CD14-positive monocyte (primary cell): ENCODE measurements around the gene DPP10. TPM values are rescaled to one million over a fixed set of nuclear protein-coding genes. Genes with fewer than 3 reads are reported as not detected.

Source experiments
- DNase-seq, 3 donors: peaks; one replicate each; pipeline ENCODE4 v3.0.0-alpha.2; 2011 to 2022
- H2AFZ ChIP-seq: 2 replicates; pipeline ENCODE4 v1.6.0; 2012; ENCODE audit warnings: mild to moderate bottlenecking, low read depth, low read length, inconsistent platforms; ENCODE audit not compliant: insufficient read depth, poor library complexity, severe bottlenecking
- H3K27ac ChIP-seq, 2 donors: 1 replicate in 1 of 2; 2 replicates in 1 of 2; pipeline ENCODE4 v1.5.1; 2012 to 2013; ENCODE audit warnings: low read length in 2 of 2, control low read depth in 1 of 2, inconsistent platforms in 1 of 2, low read depth in 1 of 2, mild to moderate bottlenecking in 1 of 2
- H3K27me3 ChIP-seq, 2 donors: one replicate each; pipeline versions ENCODE4 v1.6.0 to v1.6.1; 2011 to 2013; ENCODE audit warnings: low read length in 2 of 2; ENCODE audit not compliant: control insufficient read depth in 2 of 2, insufficient read depth in 2 of 2
- H3K36me3 ChIP-seq, 2 donors: replicated peaks in 1 of 2; 1 replicate in 1 of 2; 2 replicates in 1 of 2; pipeline versions ENCODE4 v1.5.1 to v1.6.1; 2012 to 2013; ENCODE audit warnings: low read length in 2 of 2, control low read depth in 1 of 2, inconsistent platforms in 1 of 2, mild to moderate bottlenecking in 1 of 2; ENCODE audit not compliant: insufficient read depth in 2 of 2, control insufficient read depth in 1 of 2
- H3K4me1 ChIP-seq, 2 donors: 1 replicate in 1 of 2; 2 replicates in 1 of 2; pipeline versions ENCODE4 v1.5.1 to v1.6.1; 2012 to 2013; ENCODE audit warnings: low read length in 2 of 2, control low read depth in 1 of 2, inconsistent platforms in 1 of 2, mild to moderate bottlenecking in 1 of 2, moderate library complexity in 1 of 2; ENCODE audit not compliant: insufficient read depth in 2 of 2, control insufficient read depth in 1 of 2
- H3K4me2 ChIP-seq: replicated peaks from 2 replicates; pipeline ENCODE3; 2012; ENCODE audit warnings: low read length, moderate library complexity, mild to moderate bottlenecking; ENCODE audit not compliant: poor library complexity, severe bottlenecking; ENCODE audit errors: extremely low read depth
- H3K4me3 ChIP-seq, 3 experiments: fragments of 200-600 bp in 1 of 3; sonication (generic) in 1 of 3; replicated peaks in 1 of 3; 1 replicate in 2 of 3; 2 replicates in 1 of 3; pipeline ENCODE4 v1.5.1; 2011 to 2013; ENCODE audit warnings: low read length in 3 of 3, mild to moderate bottlenecking in 3 of 3, control low read depth in 2 of 3, low read depth in 2 of 3, inconsistent platforms in 1 of 3, moderate library complexity in 1 of 3
- H3K79me2 ChIP-seq: 2 replicates; pipeline ENCODE4 v1.6.0; 2012; ENCODE audit warnings: mild to moderate bottlenecking, control low read depth, inconsistent platforms, low read length, moderate library complexity; ENCODE audit not compliant: insufficient read depth
- H3K9ac ChIP-seq: 2 replicates; pipeline ENCODE4 v1.6.0; 2017; ENCODE audit warnings: low read length, mild to moderate bottlenecking; ENCODE audit not compliant: insufficient read depth, poor library complexity, severe bottlenecking
- H3K9me3 ChIP-seq, 2 donors: replicated peaks in 1 of 2; 1 replicate in 1 of 2; 2 replicates in 1 of 2; pipeline versions ENCODE4 v1.5.1 to v1.6.1; 2012 to 2013; ENCODE audit warnings: low read length in 2 of 2, control low read depth in 1 of 2; ENCODE audit not compliant: control insufficient read depth in 1 of 2, insufficient read depth in 1 of 2
- H4K20me1 ChIP-seq: 2 replicates; pipeline ENCODE4 v1.6.0; 2012; ENCODE audit warnings: mild to moderate bottlenecking, low read length, control low read depth, moderate library complexity; ENCODE audit not compliant: insufficient read depth
- H3K27ac Mint-ChIP-seq, 7 donors: one replicate each; pipeline ENCODE4 v1.8.0; 2020; ENCODE audit warnings: mild to moderate bottlenecking in 7 of 7, mixed read lengths in 7 of 7, moderate library complexity in 6 of 7, inconsistent platforms in 2 of 7
- H3K27me3 Mint-ChIP-seq, 3 donors: one replicate each; pipeline ENCODE4 v1.8.0; 2021 to 2022; ENCODE audit warnings: low read depth in 3 of 3, mild to moderate bottlenecking in 3 of 3, mixed read lengths in 3 of 3, moderate library complexity in 3 of 3, inconsistent platforms in 1 of 3
- H3K36me3 Mint-ChIP-seq, 2 donors: one replicate each; pipeline ENCODE4 v1.8.0; 2020; ENCODE audit warnings: mixed read lengths in 2 of 2, inconsistent platforms in 1 of 2, mild to moderate bottlenecking in 1 of 2
- H3K4me1 Mint-ChIP-seq: one replicate; pipeline ENCODE4 v1.8.0; 2020; ENCODE audit warnings: mild to moderate bottlenecking, mixed read lengths
- H3K4me3 Mint-ChIP-seq, 2 donors: one replicate each; pipeline ENCODE4 v1.8.0; 2020; ENCODE audit warnings: mild to moderate bottlenecking in 2 of 2, mixed read lengths in 2 of 2, moderate library complexity in 1 of 2
- H3K9me3 Mint-ChIP-seq, 7 donors: one replicate each; pipeline ENCODE4 v1.8.0; 2020 to 2022; ENCODE audit warnings: mixed read lengths in 7 of 7, mild to moderate bottlenecking in 6 of 7, moderate library complexity in 6 of 7, inconsistent platforms in 2 of 7
- CTCF ChIP-seq: fragments of 200-600 bp; IDR thresholded peaks from one replicate; pipeline ENCODE4 v1.8.0; 2022; ENCODE audit warnings: antibody characterized with exemption, mild to moderate bottlenecking
- WGBS: methylation state at CpG from one replicate; pipeline ENCODE4 v1.1.5; 2013; ENCODE audit warnings: missing lambda C conversion rate; ENCODE audit not compliant: insufficient coverage; 5-methylcytosine and 5-hydroxymethylcytosine counted together
- intact Hi-C, 2 donors: fragments of 100-400 bp; cut with micrococcal nuclease; formaldehyde crosslinking; loops; one replicate each; pipeline versions ENCODE4 v1.15.0 to v1.15.1; 2023
- polyA plus RNA-seq, 3 donors: library from polyadenylated mRNA; depleted of rRNA in 1 of 3; unstranded in 2 of 3; stranded (reverse) in 1 of 3; fragments of 300-500 nt in 2 of 3; fragments of >200 nt in 1 of 3; fragmentation: Illumina TruSeq in 2 of 3; gene quantifications; 1 replicate in 2 of 3; 2 replicates in 1 of 3; pipeline ENCODE4 v1.2.3, GENCODE V29; 2012 to 2021

Gene DPP10
- polyA plus RNA-seq, 3 donors: not detected

GRCh38 chr2:115774361-115774760 is 1331.9 kb downstream of the DPP10 start:
- H3K4me1 Mint-ChIP-seq: no peaks in the 10 kb centered on the region
- H3K9me3 Mint-ChIP-seq: peaks cover 0 to 3% (median 0%) of the 10 kb centered on the region in 7 donors
- no peaks in the 10 kb centered on the region for H3K27me3 ChIP-seq
- H3K4me3 ChIP-seq: no peak overlapping the region
- no peak for DNase-seq
- no peak overlapping the region for H3K4me3 Mint-ChIP-seq
- no peak overlapping the region for H3K4me2 ChIP-seq
- no peaks in the 10 kb centered on the region for H3K36me3 ChIP-seq
- H4K20me1 ChIP-seq: no peaks in the 10 kb centered on the region
- H3K4me1 ChIP-seq: no peaks in the 10 kb centered on the region
- intact Hi-C loops: no loop called here
- H3K79me2 ChIP-seq: no peaks in the 10 kb centered on the region
- H3K9ac ChIP-seq: no peak overlapping the region
- no peak overlapping the region for H2AFZ ChIP-seq
- no peak overlapping the region for H3K27ac ChIP-seq
- H3K36me3 Mint-ChIP-seq: no peaks in the 10 kb centered on the region
- H3K27ac Mint-ChIP-seq: no peak overlapping the region
- H3K27me3 Mint-ChIP-seq: no peaks in the 10 kb centered on the region
- H3K9me3 ChIP-seq: no peaks in the 10 kb centered on the region
- no peak for TF ChIP-seq CTCF
- WGBS: no CpG with 5 or more reads among the region's 2 CpGs

- H3K4me2 ChIP-seq: no peak overlapping the region
- no peaks in the 10 kb centered on the region for H3K9me3 Mint-ChIP-seq
- no peaks in the 10 kb centered on the region for H3K36me3 Mint-ChIP-seq
- no peak overlapping the region for H2AFZ ChIP-seq
- no peak for DNase-seq
- H3K9ac ChIP-seq: no peak overlapping the region
- TF ChIP-seq CTCF: no peak
- H3K27ac Mint-ChIP-seq: no peak overlapping the region
- H3K27me3 ChIP-seq: no peaks in the 10 kb centered on the region
- no peaks in the 10 kb centered on the region for H3K4me1 ChIP-seq
- intact Hi-C loops: no loop called here
- WGBS: no CpG with 5 or more reads among the region's 2 CpGs
- no peaks in the 10 kb centered on the region for H3K27me3 Mint-ChIP-seq
- H4K20me1 ChIP-seq: no peaks in the 10 kb centered on the region
- H3K4me3 Mint-ChIP-seq: no peak overlapping the region
- no peak overlapping the region for H3K27ac ChIP-seq
- H3K36me3 ChIP-seq: no peaks in the 10 kb centered on the region
- no peaks in the 10 kb centered on the region for H3K9me3 ChIP-seq
- no peaks in the 10 kb centered on the region for H3K4me1 Mint-ChIP-seq
- H3K79me2 ChIP-seq: no peaks in the 10 kb centered on the region
- no peak overlapping the region for H3K4me3 ChIP-seq
Observed at GRCh38 chr2:115779085-115779632, 1336.7 kb downstream of the DPP10 start.
